K562 (cell line): Measurements from ENCODE around the gene TBRG1. TPM values are rescaled to one million over a fixed set of nuclear protein-coding genes. Genes with fewer than 3 reads are reported as not detected.

Experiments
- GABPB2 ChIP-seq: fragments of 250-450 bp; sonication (Bioruptor Pico); conservative IDR thresholded peaks from 2 replicates; pipeline ENCODE4 v1.5.1; 2021; ENCODE audit warnings: mild to moderate bottlenecking
- JUND ChIP-seq, 2 experiments: IDR thresholded peaks; 2 replicates in 1 of 2; 3 replicates in 1 of 2; pipeline ENCODE4 v1.6.1; 2011; ENCODE audit warnings: borderline replicate concordance in 2 of 2, low read depth in 2 of 2, low read length in 2 of 2, improper control_type of control experiment in 1 of 2, missing biosample characterization in 1 of 2, missing genetic modification characterization in 1 of 2, missing genetic modification reagents in 1 of 2
- MCM5 ChIP-seq: fragments of 450-650 bp; IDR thresholded peaks from 2 replicates; pipeline ENCODE4 v1.6.1; 2016; ENCODE audit warnings: low read depth
- POLR3A ChIP-seq: IDR thresholded peaks from 2 replicates; pipeline ENCODE4 v1.6.1; 2011; ENCODE audit warnings: borderline replicate concordance, mild to moderate bottlenecking, moderate library complexity; ENCODE audit not compliant: insufficient read length, insufficient read depth; ENCODE audit errors: extremely low read depth
- SMAD2 ChIP-seq: fragments of 150-350 bp; IDR thresholded peaks from 2 replicates; pipeline ENCODE4 v1.6.1; 2014; ENCODE audit warnings: low read depth, mild to moderate bottlenecking, low read length
- ZKSCAN3 ChIP-seq: fragments of 250-450 bp; sonication (Bioruptor Pico); IDR thresholded peaks from 2 replicates; pipeline ENCODE4 v1.4.0; 2020
- ZNF75A ChIP-seq: fragments of 450-650 bp; formaldehyde crosslinking; IDR thresholded peaks from 2 replicates; pipeline ENCODE4 v1.4.0; 2020; ENCODE audit warnings: mild to moderate bottlenecking
- polyA plus RNA-seq, 8 experiments: library from polyadenylated mRNA; depleted of rRNA in 4 of 8; stranded (reverse) in 5 of 8; unstranded in 3 of 8; fragments of >200 nt; fragmentation: Nextera tagmentation in 2 of 8; fragmentation: Illumina TruSeq in 1 of 8; extraction: Ambion mirVana in 2 of 8; extraction: Trizol in 1 of 8; gene quantifications; 2 replicates each; pipeline versions ENCODE4 v1.2.1 to v1.2.3, GENCODE V29; 2011 to 2014; ENCODE audit warnings: inconsistent platforms in 1 of 8, missing spikeins in 1 of 8
- total RNA-seq, 7 experiments: library from RNA; depleted of rRNA in 6 of 7; stranded (reverse); fragments of >200 nt in 6 of 7; fragmentation: Illumina TruSeq in 2 of 7; extraction: Trizol in 2 of 7; gene quantifications; 2 replicates each; pipeline versions ENCODE4 v1.2.1 to v1.2.3, GENCODE V29; 2011 to 2021; ENCODE audit warnings: low replicate concordance in 1 of 7
- TF ChIP-seq, protein P1 (sequence below): fragments of 450-650 bp; formaldehyde crosslinking; IDR thresholded peaks from 2 replicates; pipeline ENCODE4 v1.4.0; 2022; ENCODE audit warnings: missing genetic modification characterization
- TF ChIP-seq, protein P2 (sequence below): fragments of 450-650 bp; formaldehyde crosslinking; IDR thresholded peaks from 2 replicates; pipeline ENCODE4 v1.4.0; 2022; ENCODE audit warnings: mild to moderate bottlenecking, moderate library complexity
- TF ChIP-seq, protein P3 (sequence below): fragments of 200-600 bp; sonication (generic); IDR thresholded peaks from one replicate; pipeline ENCODE4 v1.6.1; 2012; ENCODE audit warnings: mild to moderate bottlenecking, low read depth, low read length, inconsistent platforms
- TF ChIP-seq, protein P4 (sequence below): fragments of 450-650 bp; IDR thresholded peaks from 2 replicates; pipeline ENCODE4 v1.6.1; 2016; ENCODE audit warnings: antibody characterized with exemption

TBRG1 gene
- total and polyA plus RNA-seq, 9 of the 15 experiments (the other 6 are each of a cell fraction or from before 2014, with no cell fraction given): 8.7 to 30.0 (median 20.2) TPM

DNA sequence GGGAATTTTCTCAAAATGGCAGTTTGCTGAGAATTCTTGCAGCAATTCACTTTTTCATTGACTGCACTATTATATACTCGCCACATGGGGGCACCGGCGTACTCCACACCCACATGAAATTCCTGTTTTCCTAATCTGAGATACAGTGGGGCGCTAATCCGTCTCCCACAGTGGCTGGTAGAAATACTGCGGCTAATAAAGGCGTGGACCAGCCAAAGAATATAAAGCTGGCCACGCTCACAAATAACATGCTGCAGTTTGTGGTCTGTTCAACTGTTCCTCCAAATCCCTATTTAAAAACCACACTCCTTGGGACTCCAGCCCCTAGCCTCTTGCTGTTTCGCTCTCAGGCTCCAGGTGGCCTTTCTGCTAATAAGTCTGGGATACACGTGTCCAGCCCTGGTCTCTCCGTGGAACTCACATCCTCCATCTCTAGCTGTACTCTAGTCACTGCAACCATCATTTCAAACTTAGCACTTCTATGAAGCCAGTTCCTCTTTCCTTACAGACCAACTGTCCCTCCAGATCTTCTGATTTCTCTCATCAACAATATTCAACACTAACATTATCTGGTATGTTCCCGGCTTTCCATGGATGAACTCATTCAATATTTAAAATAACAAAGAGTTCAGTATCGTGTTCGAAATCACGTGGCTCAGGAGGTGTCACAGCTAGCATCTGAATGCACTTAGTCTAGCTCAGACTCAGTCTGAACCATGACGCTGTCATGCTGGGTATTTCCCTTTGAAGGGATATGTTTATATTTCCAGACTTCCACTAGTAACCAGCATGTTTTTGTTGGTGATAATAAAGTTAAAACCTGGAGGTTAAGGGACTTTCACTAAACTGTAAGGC, 22.0 kb downstream of the TBRG1 start (continued):
- TF ChIP-seq, protein P1, sequence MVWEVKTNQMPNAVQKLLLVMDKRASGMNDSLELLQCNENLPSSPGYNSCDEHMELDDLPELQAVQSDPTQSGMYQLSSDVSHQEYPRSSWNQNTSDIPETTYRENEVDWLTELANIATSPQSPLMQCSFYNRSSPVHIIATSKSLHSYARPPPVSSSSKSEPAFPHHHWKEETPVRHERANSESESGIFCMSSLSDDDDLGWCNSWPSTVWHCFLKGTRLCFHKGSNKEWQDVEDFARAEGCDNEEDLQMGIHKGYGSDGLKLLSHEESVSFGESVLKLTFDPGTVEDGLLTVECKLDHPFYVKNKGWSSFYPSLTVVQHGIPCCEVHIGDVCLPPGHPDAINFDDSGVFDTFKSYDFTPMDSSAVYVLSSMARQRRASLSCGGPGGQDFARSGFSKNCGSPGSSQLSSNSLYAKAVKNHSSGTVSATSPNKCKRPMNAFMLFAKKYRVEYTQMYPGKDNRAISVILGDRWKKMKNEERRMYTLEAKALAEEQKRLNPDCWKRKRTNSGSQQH (CRISPR knock-in tag): 0 out of 2 replicates have a peak, but pooled peaks have one; percentile 35
- TF ChIP-seq, protein P2, sequence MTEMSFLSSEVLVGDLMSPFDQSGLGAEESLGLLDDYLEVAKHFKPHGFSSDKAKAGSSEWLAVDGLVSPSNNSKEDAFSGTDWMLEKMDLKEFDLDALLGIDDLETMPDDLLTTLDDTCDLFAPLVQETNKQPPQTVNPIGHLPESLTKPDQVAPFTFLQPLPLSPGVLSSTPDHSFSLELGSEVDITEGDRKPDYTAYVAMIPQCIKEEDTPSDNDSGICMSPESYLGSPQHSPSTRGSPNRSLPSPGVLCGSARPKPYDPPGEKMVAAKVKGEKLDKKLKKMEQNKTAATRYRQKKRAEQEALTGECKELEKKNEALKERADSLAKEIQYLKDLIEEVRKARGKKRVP (CRISPR knock-in tag): no peak
- no peak for TF ChIP-seq MCM5
- TF ChIP-seq, protein P3, sequence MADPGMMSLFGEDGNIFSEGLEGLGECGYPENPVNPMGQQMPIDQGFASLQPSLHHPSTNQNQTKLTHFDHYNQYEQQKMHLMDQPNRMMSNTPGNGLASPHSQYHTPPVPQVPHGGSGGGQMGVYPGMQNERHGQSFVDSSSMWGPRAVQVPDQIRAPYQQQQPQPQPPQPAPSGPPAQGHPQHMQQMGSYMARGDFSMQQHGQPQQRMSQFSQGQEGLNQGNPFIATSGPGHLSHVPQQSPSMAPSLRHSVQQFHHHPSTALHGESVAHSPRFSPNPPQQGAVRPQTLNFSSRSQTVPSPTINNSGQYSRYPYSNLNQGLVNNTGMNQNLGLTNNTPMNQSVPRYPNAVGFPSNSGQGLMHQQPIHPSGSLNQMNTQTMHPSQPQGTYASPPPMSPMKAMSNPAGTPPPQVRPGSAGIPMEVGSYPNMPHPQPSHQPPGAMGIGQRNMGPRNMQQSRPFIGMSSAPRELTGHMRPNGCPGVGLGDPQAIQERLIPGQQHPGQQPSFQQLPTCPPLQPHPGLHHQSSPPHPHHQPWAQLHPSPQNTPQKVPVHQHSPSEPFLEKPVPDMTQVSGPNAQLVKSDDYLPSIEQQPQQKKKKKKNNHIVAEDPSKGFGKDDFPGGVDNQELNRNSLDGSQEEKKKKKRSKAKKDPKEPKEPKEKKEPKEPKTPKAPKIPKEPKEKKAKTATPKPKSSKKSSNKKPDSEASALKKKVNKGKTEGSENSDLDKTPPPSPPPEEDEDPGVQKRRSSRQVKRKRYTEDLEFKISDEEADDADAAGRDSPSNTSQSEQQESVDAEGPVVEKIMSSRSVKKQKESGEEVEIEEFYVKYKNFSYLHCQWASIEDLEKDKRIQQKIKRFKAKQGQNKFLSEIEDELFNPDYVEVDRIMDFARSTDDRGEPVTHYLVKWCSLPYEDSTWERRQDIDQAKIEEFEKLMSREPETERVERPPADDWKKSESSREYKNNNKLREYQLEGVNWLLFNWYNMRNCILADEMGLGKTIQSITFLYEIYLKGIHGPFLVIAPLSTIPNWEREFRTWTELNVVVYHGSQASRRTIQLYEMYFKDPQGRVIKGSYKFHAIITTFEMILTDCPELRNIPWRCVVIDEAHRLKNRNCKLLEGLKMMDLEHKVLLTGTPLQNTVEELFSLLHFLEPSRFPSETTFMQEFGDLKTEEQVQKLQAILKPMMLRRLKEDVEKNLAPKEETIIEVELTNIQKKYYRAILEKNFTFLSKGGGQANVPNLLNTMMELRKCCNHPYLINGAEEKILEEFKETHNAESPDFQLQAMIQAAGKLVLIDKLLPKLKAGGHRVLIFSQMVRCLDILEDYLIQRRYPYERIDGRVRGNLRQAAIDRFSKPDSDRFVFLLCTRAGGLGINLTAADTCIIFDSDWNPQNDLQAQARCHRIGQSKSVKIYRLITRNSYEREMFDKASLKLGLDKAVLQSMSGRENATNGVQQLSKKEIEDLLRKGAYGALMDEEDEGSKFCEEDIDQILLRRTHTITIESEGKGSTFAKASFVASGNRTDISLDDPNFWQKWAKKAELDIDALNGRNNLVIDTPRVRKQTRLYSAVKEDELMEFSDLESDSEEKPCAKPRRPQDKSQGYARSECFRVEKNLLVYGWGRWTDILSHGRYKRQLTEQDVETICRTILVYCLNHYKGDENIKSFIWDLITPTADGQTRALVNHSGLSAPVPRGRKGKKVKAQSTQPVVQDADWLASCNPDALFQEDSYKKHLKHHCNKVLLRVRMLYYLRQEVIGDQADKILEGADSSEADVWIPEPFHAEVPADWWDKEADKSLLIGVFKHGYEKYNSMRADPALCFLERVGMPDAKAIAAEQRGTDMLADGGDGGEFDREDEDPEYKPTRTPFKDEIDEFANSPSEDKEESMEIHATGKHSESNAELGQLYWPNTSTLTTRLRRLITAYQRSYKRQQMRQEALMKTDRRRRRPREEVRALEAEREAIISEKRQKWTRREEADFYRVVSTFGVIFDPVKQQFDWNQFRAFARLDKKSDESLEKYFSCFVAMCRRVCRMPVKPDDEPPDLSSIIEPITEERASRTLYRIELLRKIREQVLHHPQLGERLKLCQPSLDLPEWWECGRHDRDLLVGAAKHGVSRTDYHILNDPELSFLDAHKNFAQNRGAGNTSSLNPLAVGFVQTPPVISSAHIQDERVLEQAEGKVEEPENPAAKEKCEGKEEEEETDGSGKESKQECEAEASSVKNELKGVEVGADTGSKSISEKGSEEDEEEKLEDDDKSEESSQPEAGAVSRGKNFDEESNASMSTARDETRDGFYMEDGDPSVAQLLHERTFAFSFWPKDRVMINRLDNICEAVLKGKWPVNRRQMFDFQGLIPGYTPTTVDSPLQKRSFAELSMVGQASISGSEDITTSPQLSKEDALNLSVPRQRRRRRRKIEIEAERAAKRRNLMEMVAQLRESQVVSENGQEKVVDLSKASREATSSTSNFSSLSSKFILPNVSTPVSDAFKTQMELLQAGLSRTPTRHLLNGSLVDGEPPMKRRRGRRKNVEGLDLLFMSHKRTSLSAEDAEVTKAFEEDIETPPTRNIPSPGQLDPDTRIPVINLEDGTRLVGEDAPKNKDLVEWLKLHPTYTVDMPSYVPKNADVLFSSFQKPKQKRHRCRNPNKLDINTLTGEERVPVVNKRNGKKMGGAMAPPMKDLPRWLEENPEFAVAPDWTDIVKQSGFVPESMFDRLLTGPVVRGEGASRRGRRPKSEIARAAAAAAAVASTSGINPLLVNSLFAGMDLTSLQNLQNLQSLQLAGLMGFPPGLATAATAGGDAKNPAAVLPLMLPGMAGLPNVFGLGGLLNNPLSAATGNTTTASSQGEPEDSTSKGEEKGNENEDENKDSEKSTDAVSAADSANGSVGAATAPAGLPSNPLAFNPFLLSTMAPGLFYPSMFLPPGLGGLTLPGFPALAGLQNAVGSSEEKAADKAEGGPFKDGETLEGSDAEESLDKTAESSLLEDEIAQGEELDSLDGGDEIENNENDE: no peak
- TF ChIP-seq ZKSCAN3: no peak
- TF ChIP-seq, protein P4, sequence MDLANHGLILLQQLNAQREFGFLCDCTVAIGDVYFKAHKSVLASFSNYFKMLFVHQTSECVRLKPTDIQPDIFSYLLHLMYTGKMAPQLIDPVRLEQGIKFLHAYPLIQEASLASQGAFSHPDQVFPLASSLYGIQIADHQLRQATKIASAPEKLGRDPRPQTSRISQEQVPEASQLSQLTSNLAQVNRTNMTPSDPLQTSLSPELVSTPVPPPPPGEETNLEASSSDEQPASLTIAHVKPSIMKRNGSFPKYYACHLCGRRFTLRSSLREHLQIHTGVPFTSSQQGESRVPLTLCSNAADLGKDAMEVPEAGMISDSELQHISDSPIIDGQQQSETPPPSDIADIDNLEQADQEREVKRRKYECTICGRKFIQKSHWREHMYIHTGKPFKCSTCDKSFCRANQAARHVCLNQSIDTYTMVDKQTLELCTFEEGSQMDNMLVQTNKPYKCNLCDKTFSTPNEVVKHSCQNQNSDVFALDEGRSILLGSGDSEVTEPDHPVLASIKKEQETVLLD: no peak
- TF ChIP-seq ZNF75A: 0 out of 2 replicates have a peak, but pooled peaks have one; percentile 12
- no peak for TF ChIP-seq JUND (IDR thresholded peaks at IDR 0.05; ENCODE audit: borderline replicate concordance, low read depth, low read length)
- no peak for TF ChIP-seq JUND (tag; IDR thresholded peaks at IDR 0.05; ENCODE audit: borderline replicate concordance, low read depth, low read length)
- TF ChIP-seq POLR3A: no peak
- TF ChIP-seq SMAD2: no peak
- TF ChIP-seq GABPB2 (CRISPR knock-in tag): no peak
